Psoas muscle (tissue), 8 donors: ENCODE measurements around the gene MTOR. TPM values are rescaled to one million over a fixed set of nuclear protein-coding genes. Genes with fewer than 3 reads are reported as not detected.

Source experiments
- ATAC-seq, 4 donors: fragments of 200-7000 bp; cut with Tn5 transposase; one replicate each; pipeline ENCODE4 v1.9.1; 2020; ENCODE audit warnings: moderate library complexity in 3 of 4, mild to moderate bottlenecking in 2 of 4
- DNase-seq, 2 donors: peaks; one replicate each; pipeline ENCODE4 v3.0.0-alpha.2; 2020
- H3K27ac ChIP-seq: fragments of 200-600 bp; one replicate; pipeline ENCODE4 v1.8.0; 2022
- H3K27me3 ChIP-seq, 3 donors: fragments of 200-600 bp in 1 of 3; one replicate each; pipeline versions ENCODE4 v1.6.1 to v1.8.0; 2013 to 2022; ENCODE audit warnings: low read length in 2 of 3, mild to moderate bottlenecking in 2 of 3, moderate library complexity in 1 of 3; ENCODE audit not compliant: insufficient read depth in 3 of 3
- H3K36me3 ChIP-seq, 2 donors: fragments of 200-600 bp in 1 of 2; one replicate each; pipeline versions ENCODE4 v1.6.1 to v1.8.0; 2013 to 2022; ENCODE audit warnings: low read depth in 1 of 2, mild to moderate bottlenecking in 1 of 2, moderate library complexity in 1 of 2; ENCODE audit not compliant: insufficient read depth in 1 of 2
- H3K4me1 ChIP-seq: fragments of 200-600 bp; one replicate; pipeline ENCODE4 v1.8.0; 2022
- H3K4me3 ChIP-seq: fragments of 200-600 bp; one replicate; pipeline ENCODE4 v1.8.0; 2022; ENCODE audit warnings: mild to moderate bottlenecking
- H3K9me3 ChIP-seq: fragments of 200-600 bp; one replicate; pipeline ENCODE4 v1.8.0; 2022
- CTCF ChIP-seq: fragments of 200-600 bp; IDR thresholded peaks from one replicate; pipeline ENCODE4 v1.8.0; 2022; ENCODE audit warnings: antibody characterized with exemption
- whole genome bisulfite sequencing, 3 donors: extraction: QIAGEN DNeasy Blood & Tissue Kit; methylation state at CpG; one replicate each; pipeline versions ENCODE4 v1.1.6 to v1.1.7; 2013; 5-methylcytosine and 5-hydroxymethylcytosine counted together
- intact Hi-C, 2 donors: fragments of 100-400 bp; cut with DNase I; formaldehyde crosslinking; loops; one replicate each; pipeline versions ENCODE4 v1.11.0 to v1.14.2; 2022
- polyA plus RNA-seq, 3 donors: library from polyadenylated mRNA; stranded (reverse); fragments of 200-250 nt; gene quantifications; one replicate each; pipeline ENCODE4 v1.2.3, GENCODE V29; 2013
- total RNA-seq, 4 donors: library from RNA; stranded (reverse); fragmentation: NEBNext Ultra II Directional in 2 of 4; extraction: Animal tissue kit (Norgen Biotek cat#: 25700) in 2 of 4; gene quantifications; one replicate each; pipeline versions ENCODE4 v1.2.1 to v1.2.4, GENCODE V29; 2021 to 2023
- donor health status: healthy with polysubstance abuse.
- donor health status: DM: no; HTN: no; CAD: no; lungs with moderate emphysema.
- donor health status: Bipolar disorder and iron deficiency.
- donor health status: healthy.
- donor health status: DM: yes; HTN: yes; CAD: no.
- donor health status: DM: no; HTN: no; CAD: no.
- donor health status: DM: no; HTN: no; CAD: no.
- donor health status: DM: yes; HTN: yes; CAD: no.

Gene MTOR
- total and polyA plus RNA-seq, 7 donors = 24.0 to 50.8 (median 44.0) TPM

- H3K27me3 ChIP-seq = no peaks in the 10 kb centered on the region
- peaks cover 11 to 49% of the 10 kb centered on the region in 2 donors for H3K36me3 ChIP-seq
- intact Hi-C loops = no loop called here
- peak in 1 of 2 donors; percentile 6 for DNase-seq
- no peak overlapping the region for H3K27ac ChIP-seq
- no peak for TF ChIP-seq CTCF
- WGBS, 3 donors = 66 to 78% (median 67%) methylated on average over 5 of the region's 5 CpGs
- peaks cover 17% of the 10 kb centered on the region for H3K4me1 ChIP-seq
- no peak for ATAC-seq
- H3K9me3 ChIP-seq = no peaks in the 10 kb centered on the region
- no peak overlapping the region for H3K4me3 ChIP-seq
Measured at GRCh38 chr1:11061652-11062365, 200.5 kb downstream of the MTOR start.

GRCh38 chr1:11059968-11060830 lies 202.2 kb downstream of the MTOR start, which contains the start of gene SRM:
SRM (minus strand) TSS chr1:11060018; CDS start chr1:11059943, 75 bp downstream.
- peak; percentile 69 for TF ChIP-seq CTCF
- WGBS, 3 donors = 1% methylated on average over 65 to 83 of the region's 83 CpGs
- peak; percentile 98 to 100 (median 99) for ATAC-seq
- H3K27ac ChIP-seq = peak within 1 kb of the TSS; percentile 88
- peaks cover 17% of the 10 kb centered on the region for H3K4me1 ChIP-seq
- peak; percentile 93 to 96 for DNase-seq
- no peaks in the 10 kb centered on the region for H3K27me3 ChIP-seq
- peaks cover 9 to 46% of the 10 kb centered on the region in 2 donors for H3K36me3 ChIP-seq
- peak within 1 kb of the TSS; percentile 98 for H3K4me3 ChIP-seq
- no peaks in the 10 kb centered on the region for H3K9me3 ChIP-seq
- intact Hi-C loops = loop anchor here in 1 of 2 donors (1.0 kb wide), 1 partner anchor 21 kb away; no protein-coding TSS in a partner anchor

- ATAC-seq (peak in 3 of 4 donors; percentile 1 to 2 (median 1)), DNase-seq (peak in 1 of 2 donors; percentile 62)
- Histone ChIP-seq H3K27me3 (no peaks in the 10 kb centered on the region), H3K36me3 (peaks cover 4 to 46% of the 10 kb centered on the region in 2 donors), H3K9me3 (no peaks in the 10 kb centered on the region), H3K4me3 (peak overlapping the region; percentile 98), H3K27ac (peak overlapping the region; percentile 65), H3K4me1 (peaks cover 17% of the 10 kb centered on the region)
- TF ChIP-seq CTCF = no peak
- 2 to 3% (median 2%) methylated on average over 38 to 72 of the region's 72 CpGs for WGBS, 3 donors
- intact Hi-C loops = loop anchor here in 1 of 2 donors (1.0 kb wide), 1 partner anchor 20 kb away; no protein-coding TSS in a partner anchor
Measured at GRCh38 chr1:11059155-11059967, 203.0 kb downstream of the MTOR start.

GRCh38 chr1:11058595-11059154 lies 203.7 kb downstream of the MTOR start:
- TF ChIP-seq CTCF = no peak
- Histone ChIP-seq H3K4me1 (peaks cover 17% of the 10 kb centered on the region), H3K4me3 (peak overlapping the region; percentile 98), H3K9me3 (no peaks in the 10 kb centered on the region), H3K36me3 (peaks cover 4 to 42% of the 10 kb centered on the region in 2 donors), H3K27ac (no peak overlapping the region), H3K27me3 (no peaks in the 10 kb centered on the region)
- 45 to 50% (median 48%) methylated on average over 28 of the region's 28 CpGs for WGBS, 3 donors
- DNase-seq (peak in 1 of 2 donors; percentile 51), ATAC-seq (no peak)
- intact Hi-C loops = loop anchor here in 1 of 2 donors (1.0 kb wide), 1 partner anchor 19 kb away; no protein-coding TSS in a partner anchor
